Measurements from ENCODE around the gene GLS.
"Not testable (repeated sequence)": the region's sequence is repeated elsewhere in the genome, so short reads cannot be mapped to it uniquely, and the experiment has no call there.

Gene GLS

GRCh38 chr2:190858817-190859216 lies 21.8 kb upstream of the GLS start:
- DNase-seq: no peak

DNA sequence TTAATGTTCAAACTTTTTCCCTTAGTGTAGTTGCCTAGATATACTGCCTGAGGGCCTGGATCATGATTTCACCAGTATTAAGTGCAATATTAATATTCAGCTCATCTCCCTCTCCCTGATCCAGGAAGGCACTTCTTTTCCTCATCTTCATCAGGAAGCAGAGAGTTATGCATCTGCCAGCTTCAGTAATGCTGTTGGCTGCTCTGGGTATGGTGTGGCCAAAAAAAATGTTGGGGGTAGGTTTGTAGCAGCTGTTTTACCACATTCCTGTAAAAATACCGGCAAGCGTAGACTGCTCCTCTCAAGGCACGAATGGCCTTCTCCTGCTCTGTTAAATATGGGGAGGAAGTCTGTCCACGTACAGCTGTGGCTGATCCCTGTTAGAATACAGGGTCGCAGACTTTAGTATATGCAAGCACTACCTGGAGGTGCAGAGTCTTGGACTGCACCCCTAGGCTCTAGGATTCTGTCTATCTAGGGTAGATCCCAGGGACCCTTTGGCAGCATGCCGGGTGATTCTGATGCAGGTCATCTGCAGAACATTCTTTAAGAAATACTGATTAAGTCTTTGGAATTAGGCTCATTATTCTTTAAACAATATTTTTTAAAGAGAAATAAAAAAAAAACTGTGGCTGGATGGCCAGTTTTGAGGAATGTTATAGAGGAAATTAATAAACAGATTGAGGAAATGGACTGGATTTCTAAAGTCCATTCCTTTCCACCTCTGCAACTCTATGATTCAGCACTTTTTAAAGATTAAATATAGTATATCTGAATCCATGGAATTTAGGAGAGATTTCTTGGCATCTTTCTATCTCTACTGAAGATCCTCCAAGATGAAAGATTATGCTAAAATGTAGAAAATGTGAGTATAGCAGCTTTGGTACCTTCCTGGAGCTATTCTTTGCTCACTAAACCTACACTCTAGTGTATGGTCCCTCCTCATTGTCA lies 21.0 kb upstream of the GLS start:
- no peak for DNase-seq

- DNase-seq: no peak
Observed at GRCh38 chr2:190860985-190861680, 19.5 kb upstream of the GLS start.

- not testable (repeated sequence) for DNase-seq
Observed at GRCh38 chr2:190862128-190862527, 18.5 kb upstream of the GLS start.

GRCh38 chr2:190862571-190862991 lies 18.0 kb upstream of the GLS start:
- DNase-seq: no peak

GRCh38 chr2:190863946-190864345 lies 16.7 kb upstream of the GLS start:
- peak; percentile 60 for DNase-seq

DNA sequence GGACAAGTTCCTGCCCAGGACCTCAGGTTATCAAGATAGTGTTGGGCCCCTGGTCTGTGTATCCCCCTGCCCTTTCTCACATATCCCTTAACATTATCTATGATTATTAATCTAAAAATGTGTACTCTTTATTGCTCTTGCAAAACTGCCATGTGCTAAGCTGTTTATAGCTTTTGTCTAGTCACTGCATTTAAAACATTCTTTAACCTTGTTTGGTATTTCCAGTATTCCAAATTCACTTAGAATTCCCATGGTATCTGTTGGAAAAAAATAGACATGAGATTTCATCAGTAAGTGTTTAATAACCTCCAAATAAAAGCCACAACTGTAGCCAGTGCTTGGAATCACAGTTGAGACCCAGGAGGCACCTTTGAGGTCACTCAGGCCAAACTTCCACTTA lies 16.2 kb upstream of the GLS start:
- no peak for DNase-seq

GRCh38 chr2:190867212-190867611 lies 13.4 kb upstream of the GLS start:
- DNase-seq: no peak

- DNase-seq: no peak
Observed at GRCh38 chr2:190867832-190868231, 12.8 kb upstream of the GLS start.

DNA sequence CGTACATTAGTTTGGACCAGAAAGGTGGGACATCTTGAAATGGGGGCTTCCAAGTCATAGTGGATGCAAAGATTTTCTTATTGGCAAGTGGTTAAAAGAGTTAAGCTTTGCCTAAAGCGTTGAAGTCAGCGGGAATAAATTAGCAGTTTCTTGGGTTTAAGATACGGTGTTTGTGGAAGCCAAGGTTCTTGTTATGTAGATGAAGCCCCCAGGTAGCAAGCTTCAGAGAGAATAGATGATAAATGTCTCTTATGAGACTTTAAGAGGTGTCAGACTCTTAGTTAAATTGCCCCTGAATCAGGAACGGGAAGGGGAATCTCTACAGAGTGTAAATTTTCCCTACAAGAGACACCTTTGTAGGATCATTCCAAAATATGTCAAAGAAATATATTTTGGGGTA lies 10.9 kb upstream of the GLS start:
- DNase-seq: no peak

DNA sequence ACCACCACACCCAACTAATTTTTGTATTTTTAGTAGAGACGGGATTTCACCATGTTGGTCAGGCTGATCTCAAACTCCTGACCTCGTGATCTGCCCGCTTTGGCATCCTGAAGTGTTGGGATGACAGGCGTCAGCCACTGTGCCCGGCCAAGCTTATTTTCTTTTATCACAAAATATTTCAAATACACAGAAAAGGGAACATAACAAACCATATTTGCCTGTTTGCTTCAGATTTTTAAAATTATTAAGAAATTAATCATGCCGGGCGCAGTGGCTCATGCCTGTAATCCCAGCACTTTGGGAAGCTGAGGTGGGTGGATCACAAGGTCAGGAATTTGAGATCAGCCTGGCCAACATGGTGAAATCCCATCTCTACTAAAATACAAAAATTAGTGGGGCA lies 7.2 kb upstream of the GLS start:
- DNase-seq: not testable (repeated sequence)

- no peak for DNase-seq
Observed at GRCh38 chr2:190875891-190876290, 4.7 kb upstream of the GLS start.

- DNase-seq: no peak
Observed at GRCh38 chr2:190876631-190877030, 4.0 kb upstream of the GLS start.

DNA sequence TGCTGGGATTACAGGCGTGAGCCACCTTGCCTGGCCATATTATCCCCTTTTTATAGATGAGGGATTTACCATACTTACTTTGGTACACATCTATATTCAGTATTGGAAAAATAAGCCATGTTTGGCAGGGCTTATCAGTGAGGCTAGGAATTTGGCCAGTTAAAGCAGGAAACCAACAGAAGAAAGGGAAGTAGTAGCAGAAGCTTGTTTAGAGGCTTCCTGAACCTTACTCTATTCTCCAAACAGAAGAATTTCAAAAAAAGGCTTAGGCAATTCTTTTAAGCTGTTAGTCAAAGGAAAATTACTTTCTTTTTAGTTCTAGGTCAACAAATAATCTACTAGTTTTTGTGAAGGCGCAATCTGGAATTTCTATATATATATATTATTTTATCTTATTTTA lies 3.2 kb upstream of the GLS start:
- DNase-seq: no peak

- no peak for DNase-seq
Observed at GRCh38 chr2:190879474-190880377, 895 bp upstream of the GLS start.

GRCh38 chr2:190881084-190881597 lies 520 bp downstream of the GLS start:
- no peak for DNase-seq

- peak; percentile 68 for DNase-seq
Observed at GRCh38 chr2:190881598-190882410, 1.2 kb downstream of the GLS start.

- no peak for DNase-seq
Observed at GRCh38 chr2:190882411-190882766, 1.8 kb downstream of the GLS start.

DNA sequence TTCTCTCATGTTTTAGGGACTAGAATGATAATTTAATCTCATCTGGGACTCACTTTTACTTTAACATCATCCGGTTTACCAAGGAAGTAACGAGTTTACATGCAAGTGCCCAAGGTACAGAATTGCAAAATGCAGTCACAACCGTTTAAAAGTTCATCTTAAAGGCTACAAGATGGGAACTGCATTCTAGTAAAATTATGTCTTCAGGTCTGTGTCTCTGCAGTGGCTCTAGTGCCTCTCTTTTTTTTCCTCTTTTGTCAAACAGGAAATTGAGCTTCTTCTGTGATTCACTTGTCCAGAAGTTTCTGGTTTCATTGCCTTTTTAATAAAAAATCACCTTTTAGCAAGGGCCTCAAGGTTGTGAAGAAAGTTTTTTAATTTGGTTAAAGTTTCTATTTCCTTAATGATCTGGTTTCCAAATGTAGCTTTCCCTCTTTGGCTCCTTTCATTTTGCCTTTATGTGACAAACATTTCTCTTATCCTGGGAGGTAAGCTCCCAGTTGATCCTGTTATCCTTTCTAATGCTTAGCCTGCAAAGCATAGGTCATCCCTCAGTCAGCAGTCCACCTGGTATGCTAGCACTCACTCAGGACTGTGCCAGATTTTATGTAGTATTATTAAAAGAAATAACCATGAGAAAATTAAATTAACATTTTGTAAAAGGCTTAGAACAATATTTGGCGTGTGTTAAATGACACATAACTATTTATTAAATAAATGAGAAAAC lies 2.4 kb downstream of the GLS start:
- no peak for DNase-seq

- DNase-seq: not testable (repeated sequence)
Observed at GRCh38 chr2:190885844-190886243, 5.2 kb downstream of the GLS start.

DNA sequence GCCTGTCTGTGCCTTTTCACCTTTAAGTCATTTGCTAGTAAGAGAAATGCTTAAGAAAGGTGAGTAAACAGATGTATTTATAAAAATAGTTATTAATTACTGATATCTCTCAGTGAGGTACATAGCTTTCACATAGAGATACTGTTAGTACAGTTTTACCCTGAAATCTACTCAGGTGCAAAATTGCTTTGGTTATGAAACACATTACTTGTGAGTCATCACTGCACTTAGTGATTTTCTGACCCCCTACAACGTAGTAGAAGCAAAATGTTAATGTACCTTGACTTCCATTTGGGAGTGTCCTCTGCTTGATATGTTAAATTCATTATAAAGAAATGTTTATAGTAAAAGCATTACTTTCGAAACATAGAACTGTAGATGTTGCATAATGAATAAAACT lies 6.5 kb downstream of the GLS start:
- DNase-seq: no peak

All from NCI-H2227 treated with DMSO at 0.1 percent for 48 hours (cell line).